Measurements from ENCODE around the gene TSPAN3. TPM values are rescaled to one million over a fixed set of nuclear protein-coding genes. Genes with fewer than 3 reads are reported as not detected.

TSPAN3 gene
- total and polyA plus RNA-seq, 10 of the 15 experiments (the other 5 are each of a cell fraction or from before 2014, with no cell fraction given): 18.9 to 114 (median 57.2) TPM

DNA sequence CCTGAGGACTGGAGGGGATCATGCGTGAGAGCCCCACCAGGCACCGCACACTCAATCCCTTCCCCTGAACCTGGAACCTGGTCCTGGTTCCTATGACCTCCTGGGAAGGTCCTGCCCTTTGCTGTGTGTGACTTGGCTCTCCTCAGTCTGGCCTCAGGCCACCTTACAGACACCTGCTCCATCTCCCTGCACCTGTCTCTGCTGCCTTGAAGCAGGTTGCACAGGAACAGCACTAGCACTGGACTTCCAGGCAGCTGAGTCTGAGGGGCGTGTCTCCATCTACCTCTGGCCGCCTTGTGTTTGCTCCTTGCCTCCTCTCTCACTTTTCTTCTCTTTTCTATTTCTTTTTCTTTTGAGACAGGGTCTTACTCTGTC, 60.6 kb downstream of the TSPAN3 start:
- no peak overlapping the region for H3K27ac ChIP-seq (ENCODE audit: control insufficient read depth, insufficient read depth)
- H3K36me3 ChIP-seq (ENCODE audit: control insufficient read depth in 2 of 2, insufficient read depth in 2 of 2, low read length in 1 of 2): no peaks in the 10 kb centered on the region
- no peak for DNase-seq (ENCODE audit: low read depth, low spot score)
- H3K4me1 ChIP-seq (ENCODE audit: control insufficient read depth, insufficient read depth, low read length): peaks cover 29% of the 10 kb centered on the region
- ChIA-PET CTCF (interaction anchor here (1.0 to 3.9 kb wide), 5 partner anchors 11 to 37 kb away, joined by 4 to 21 read pairs (median 4); no protein-coding TSS in a partner anchor), POLR2A (interaction anchor here (1.4 kb wide), 1 partner anchor 13 kb away, joined by 3 read pairs; no protein-coding TSS in a partner anchor), RAD21 (ENCODE audit: unreplicated experiment) (interaction anchor here (1.2 to 1.4 kb wide), 2 partner anchors 9 to 22 kb away, joined by 5 to 7 read pairs; no protein-coding TSS in a partner anchor), SMC1A (ENCODE audit: uncharacterized antibody, unreplicated experiment) (interaction anchor here (1.1 to 1.8 kb wide), 6 partner anchors 10 to 107 kb away, joined by 3 to 9 read pairs (median 4); no protein-coding TSS in a partner anchor)
- no peak overlapping the region for H3K9ac ChIP-seq (ENCODE audit: control insufficient read depth, insufficient read depth, low read length)
- H2AFZ ChIP-seq (ENCODE audit: control insufficient read depth, low read depth, low read length): no peak overlapping the region
- intact Hi-C loops (cut with micrococcal nuclease; ENCODE audit: unreplicated experiment) (no loop called here), in situ Hi-C loops (cut with MboI) (no loop called here)
- no TSS peak for BruUV-seq (replicated peaks)
- no peaks in the 10 kb centered on the region for H3K79me2 ChIP-seq (ENCODE audit: control insufficient read depth, insufficient read depth, low read length)
- no peak overlapping the region for H3K4me2 ChIP-seq (ENCODE audit: control insufficient read depth, insufficient read depth)
- WGBS (ENCODE audit: insufficient coverage, insufficient replicate concordance, low lambda C conversion rate, missing lambda C conversion rate): 91% methylated on average over 4 of the region's 4 CpGs
- no peaks in the 10 kb centered on the region for H3K9me3 ChIP-seq (replicated peaks; ENCODE audit: control insufficient read depth, insufficient read depth, low read length)
- H3K4me3 ChIP-seq: no peak overlapping the region
- no peaks in the 10 kb centered on the region for H3K27me3 ChIP-seq (replicated peaks in 1 of 2; ENCODE audit: control insufficient read depth in 2 of 2, insufficient read depth in 2 of 2, low read length in 1 of 2)
- H4K20me1 ChIP-seq (ENCODE audit: control insufficient read depth, insufficient read depth): no peaks in the 10 kb centered on the region
- no peak for FAIRE-seq
- ATAC-seq: no peak
- TF ChIP-seq MYC (IDR thresholded peaks at IDR 0.05; ENCODE audit: insufficient read depth, insufficient read length, insufficient replicate concordance, low read length, severe bottlenecking) (no peak), CBX3 (IDR thresholded peaks at IDR 0.05; ENCODE audit: borderline replicate concordance, low read depth) (no peak), SREBF2 (IDR thresholded peaks at IDR 0.05; ENCODE audit: low read length) (no peak), RBBP5 (conservative IDR thresholded peaks at IDR 0.05) (no peak), ZNF274 (IDR thresholded peaks at IDR 0.05; ENCODE audit: insufficient read depth, insufficient read length) (no peak), HDAC2 (IDR thresholded peaks at IDR 0.05) (no peak), EED (IDR thresholded peaks at IDR 0.05; ENCODE audit: low read depth) (no peak), FOS (IDR thresholded peaks at IDR 0.05; ENCODE audit: borderline replicate concordance, extremely low read depth, insufficient read length) (no peak), SREBF1 (IDR thresholded peaks at IDR 0.05; ENCODE audit: low read length) (no peak), PML (IDR thresholded peaks at IDR 0.05; ENCODE audit: low read length) (no peak)
- TF ChIP-seq, protein P1, sequence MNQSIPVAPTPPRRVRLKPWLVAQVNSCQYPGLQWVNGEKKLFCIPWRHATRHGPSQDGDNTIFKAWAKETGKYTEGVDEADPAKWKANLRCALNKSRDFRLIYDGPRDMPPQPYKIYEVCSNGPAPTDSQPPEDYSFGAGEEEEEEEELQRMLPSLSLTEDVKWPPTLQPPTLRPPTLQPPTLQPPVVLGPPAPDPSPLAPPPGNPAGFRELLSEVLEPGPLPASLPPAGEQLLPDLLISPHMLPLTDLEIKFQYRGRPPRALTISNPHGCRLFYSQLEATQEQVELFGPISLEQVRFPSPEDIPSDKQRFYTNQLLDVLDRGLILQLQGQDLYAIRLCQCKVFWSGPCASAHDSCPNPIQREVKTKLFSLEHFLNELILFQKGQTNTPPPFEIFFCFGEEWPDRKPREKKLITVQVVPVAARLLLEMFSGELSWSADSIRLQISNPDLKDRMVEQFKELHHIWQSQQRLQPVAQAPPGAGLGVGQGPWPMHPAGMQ (IDR thresholded peaks at IDR 0.05; ENCODE audit: borderline replicate concordance): no peak
- TF ChIP-seq, protein P2, sequence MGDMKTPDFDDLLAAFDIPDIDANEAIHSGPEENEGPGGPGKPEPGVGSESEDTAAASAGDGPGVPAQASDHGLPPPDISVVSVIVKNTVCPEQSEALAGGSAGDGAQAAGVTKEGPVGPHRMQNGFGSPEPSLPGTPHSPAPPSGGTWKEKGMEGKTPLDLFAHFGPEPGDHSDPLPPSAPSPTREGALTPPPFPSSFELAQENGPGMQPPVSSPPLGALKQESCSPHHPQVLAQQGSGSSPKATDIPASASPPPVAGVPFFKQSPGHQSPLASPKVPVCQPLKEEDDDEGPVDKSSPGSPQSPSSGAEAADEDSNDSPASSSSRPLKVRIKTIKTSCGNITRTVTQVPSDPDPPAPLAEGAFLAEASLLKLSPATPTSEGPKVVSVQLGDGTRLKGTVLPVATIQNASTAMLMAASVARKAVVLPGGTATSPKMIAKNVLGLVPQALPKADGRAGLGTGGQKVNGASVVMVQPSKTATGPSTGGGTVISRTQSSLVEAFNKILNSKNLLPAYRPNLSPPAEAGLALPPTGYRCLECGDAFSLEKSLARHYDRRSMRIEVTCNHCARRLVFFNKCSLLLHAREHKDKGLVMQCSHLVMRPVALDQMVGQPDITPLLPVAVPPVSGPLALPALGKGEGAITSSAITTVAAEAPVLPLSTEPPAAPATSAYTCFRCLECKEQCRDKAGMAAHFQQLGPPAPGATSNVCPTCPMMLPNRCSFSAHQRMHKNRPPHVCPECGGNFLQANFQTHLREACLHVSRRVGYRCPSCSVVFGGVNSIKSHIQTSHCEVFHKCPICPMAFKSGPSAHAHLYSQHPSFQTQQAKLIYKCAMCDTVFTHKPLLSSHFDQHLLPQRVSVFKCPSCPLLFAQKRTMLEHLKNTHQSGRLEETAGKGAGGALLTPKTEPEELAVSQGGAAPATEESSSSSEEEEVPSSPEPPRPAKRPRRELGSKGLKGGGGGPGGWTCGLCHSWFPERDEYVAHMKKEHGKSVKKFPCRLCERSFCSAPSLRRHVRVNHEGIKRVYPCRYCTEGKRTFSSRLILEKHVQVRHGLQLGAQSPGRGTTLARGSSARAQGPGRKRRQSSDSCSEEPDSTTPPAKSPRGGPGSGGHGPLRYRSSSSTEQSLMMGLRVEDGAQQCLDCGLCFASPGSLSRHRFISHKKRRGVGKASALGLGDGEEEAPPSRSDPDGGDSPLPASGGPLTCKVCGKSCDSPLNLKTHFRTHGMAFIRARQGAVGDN (IDR thresholded peaks at IDR 0.05): no peak
- TF ChIP-seq, protein P3, sequence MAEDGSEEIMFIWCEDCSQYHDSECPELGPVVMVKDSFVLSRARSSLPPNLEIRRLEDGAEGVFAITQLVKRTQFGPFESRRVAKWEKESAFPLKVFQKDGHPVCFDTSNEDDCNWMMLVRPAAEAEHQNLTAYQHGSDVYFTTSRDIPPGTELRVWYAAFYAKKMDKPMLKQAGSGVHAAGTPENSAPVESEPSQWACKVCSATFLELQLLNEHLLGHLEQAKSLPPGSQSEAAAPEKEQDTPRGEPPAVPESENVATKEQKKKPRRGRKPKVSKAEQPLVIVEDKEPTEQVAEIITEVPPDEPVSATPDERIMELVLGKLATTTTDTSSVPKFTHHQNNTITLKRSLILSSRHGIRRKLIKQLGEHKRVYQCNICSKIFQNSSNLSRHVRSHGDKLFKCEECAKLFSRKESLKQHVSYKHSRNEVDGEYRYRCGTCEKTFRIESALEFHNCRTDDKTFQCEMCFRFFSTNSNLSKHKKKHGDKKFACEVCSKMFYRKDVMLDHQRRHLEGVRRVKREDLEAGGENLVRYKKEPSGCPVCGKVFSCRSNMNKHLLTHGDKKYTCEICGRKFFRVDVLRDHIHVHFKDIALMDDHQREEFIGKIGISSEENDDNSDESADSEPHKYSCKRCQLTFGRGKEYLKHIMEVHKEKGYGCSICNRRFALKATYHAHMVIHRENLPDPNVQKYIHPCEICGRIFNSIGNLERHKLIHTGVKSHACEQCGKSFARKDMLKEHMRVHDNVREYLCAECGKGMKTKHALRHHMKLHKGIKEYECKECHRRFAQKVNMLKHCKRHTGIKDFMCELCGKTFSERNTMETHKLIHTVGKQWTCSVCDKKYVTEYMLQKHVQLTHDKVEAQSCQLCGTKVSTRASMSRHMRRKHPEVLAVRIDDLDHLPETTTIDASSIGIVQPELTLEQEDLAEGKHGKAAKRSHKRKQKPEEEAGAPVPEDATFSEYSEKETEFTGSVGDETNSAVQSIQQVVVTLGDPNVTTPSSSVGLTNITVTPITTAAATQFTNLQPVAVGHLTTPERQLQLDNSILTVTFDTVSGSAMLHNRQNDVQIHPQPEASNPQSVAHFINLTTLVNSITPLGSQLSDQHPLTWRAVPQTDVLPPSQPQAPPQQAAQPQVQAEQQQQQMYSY (CRISPR knock-in tag; IDR thresholded peaks at IDR 0.05): no peak
